ENCODE measurements around the gene NHS.

The NHS gene

DNA sequence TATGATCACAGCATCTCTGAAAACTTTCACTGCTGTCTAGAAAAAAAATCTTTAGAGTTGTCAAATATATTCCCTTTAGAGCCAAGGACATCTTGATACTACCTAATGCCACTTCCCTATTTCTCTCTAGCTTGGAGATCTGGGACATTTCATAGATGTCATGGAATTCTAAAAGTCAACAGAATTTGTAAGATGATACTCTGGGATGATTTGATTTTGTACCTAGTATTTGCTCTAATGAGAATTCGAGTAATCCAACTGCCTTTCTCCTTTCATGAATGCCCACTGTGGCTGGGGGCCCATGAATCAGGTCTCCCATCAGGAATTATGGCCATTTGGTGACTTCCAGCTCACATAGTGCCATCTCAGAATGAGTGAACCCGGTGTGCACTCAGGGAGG is 73.2 kb downstream of the NHS start:
- DNase-seq (ENCODE audit: low read depth), result no peak

DNA sequence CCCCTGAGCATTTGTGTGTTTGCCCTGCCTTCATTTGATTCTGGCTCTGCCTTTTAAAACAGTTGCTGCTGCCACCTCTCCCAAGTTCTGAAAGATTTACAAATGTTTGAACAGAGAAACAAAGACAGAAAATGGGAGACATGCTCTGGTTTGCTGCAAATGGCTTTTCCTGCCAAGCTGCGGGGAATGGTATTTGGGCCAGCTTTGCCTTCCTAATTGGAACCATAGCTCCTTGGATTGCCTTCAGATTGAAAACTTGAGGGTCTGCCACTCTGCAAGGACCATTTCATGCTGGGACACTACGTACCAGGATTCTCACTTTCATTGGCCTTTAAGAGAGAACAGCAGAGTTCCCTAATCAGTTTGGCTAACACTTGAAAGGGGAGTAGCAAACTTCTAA is 74.9 kb downstream of the NHS start:
- DNase-seq (ENCODE audit: low read depth), result no peak

DNA sequence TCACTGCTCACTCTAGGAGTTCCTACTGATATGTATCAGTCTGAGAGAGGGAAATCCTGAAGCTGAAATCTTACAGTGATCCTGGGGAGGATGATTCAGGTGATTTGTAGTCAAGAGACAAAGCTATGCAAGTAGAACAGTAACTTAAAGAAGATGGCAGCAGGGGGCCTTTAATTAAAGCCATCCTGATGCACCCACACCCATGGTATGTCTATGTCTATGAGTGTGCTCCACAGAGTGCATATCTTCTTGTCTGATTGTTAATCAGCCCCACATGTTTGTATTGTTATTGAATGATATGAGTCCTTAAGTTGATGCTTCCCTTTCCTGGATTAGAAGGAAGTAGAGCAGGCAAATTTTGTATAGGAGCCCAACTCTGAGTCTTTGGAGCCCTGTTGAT is 78.8 kb downstream of the NHS start:
- DNase-seq (ENCODE audit: low read depth), result no peak

DNA sequence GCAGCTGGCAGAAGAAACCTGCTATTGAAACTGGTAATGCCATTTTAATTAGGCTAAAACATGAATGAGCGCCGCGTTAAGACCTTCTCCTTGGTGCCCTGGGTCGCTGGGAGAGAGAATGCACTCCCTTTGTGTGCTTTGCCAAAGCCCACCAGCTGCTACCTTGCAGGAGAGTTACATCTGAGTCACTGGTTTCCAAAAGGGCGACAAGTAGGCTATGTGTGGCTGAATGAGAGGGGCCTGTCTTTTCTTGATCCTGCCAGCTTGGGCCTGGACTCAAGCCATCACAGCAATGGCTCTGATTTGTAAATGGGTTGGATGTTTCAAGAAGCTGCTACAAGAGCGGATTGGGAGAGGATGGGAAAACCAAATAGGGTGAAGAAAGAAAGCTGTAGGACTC is 81.5 kb downstream of the NHS start:
- DNase-seq (ENCODE audit: low read depth), result no peak

DNA sequence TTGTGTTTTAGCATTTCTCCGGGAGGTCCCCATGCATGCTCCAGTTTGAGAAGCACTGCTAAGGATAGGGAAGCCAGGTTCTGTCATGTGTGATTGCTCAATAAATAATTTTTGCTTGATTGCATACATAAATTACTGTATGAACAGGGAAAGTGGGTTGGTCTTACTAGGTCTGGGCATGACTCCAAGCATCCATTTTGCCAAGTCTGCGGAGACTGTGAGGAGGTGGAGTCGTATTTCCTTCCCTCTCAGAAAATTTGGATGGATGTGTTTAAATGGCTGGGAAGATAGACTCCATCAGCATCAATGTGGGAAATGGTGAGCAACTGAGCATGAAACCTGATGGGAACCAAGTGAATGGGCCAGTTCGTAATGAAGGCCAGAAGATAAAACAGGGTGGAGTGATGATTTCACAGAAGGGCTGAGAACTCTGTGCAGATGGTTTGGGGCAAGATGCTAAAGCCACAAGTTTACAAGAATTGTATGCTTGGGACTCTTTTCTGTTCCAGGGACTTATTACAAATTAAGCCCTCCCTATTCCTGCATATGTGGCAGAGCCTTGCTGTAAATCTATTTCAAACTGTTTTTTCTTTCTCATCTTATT is 84.1 kb downstream of the NHS start:
- DNase-seq (ENCODE audit: low read depth), result no peak

DNA sequence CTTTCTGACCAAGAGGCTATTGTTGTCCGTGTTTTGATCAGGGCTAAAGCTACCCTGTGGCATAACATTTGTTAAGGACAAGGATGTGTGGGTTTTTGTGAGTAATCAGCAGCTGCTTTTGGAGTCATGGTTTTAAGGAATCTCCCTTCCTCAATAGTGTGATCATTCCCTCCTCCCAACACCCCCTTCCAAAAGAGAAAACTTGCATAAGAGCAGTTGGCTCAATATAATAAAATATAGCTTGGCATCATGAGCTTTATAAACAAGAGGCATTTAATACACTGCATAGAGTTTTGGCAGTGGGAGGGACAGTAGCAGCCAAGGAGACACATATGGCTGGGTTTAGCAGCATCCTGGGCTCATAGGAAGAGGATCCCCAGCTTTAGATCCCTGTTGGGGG is 84.7 kb downstream of the NHS start:
- no peak for DNase-seq (ENCODE audit: low read depth)

DNA sequence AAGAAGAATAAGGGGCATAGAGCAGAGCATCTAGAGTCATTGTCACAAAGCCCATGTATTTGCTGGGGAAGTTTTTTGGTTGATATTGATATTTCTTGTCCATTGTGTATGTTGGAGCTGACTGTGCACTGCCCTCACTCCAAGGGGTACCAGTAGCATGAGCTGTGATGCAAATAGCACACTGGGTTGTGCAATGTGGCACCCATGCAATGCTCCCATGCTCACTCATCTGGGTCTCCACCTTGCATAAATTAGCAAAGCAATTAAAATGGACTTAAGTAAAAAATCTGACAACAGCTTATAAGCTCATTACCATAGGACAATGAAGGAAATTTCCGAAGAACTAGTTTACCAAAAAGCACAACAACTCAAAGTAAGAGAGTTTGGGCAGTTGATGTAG is 87.9 kb downstream of the NHS start:
- DNase-seq (ENCODE audit: low read depth), result no peak

DNA sequence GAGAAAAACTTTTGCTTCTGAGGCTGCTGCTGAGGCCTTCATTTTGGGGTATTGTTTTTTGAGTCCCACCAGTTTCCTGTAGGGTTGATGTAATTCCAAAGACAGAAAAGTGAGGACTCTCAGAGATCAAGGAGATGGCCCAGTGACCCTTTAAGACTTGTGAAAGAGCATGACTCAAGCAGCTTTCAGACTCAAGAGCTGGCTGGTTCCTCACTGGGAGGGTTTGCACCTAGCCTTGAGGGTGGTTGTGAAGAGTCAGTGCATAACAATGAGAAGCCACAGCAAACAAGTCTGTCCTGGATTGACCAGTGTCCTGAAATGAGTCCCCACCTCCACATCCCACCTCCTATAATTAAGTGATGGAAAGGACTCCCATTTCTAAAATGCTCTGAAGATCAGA is 89.2 kb downstream of the NHS start:
- DNase-seq (ENCODE audit: low read depth), result no peak

DNA sequence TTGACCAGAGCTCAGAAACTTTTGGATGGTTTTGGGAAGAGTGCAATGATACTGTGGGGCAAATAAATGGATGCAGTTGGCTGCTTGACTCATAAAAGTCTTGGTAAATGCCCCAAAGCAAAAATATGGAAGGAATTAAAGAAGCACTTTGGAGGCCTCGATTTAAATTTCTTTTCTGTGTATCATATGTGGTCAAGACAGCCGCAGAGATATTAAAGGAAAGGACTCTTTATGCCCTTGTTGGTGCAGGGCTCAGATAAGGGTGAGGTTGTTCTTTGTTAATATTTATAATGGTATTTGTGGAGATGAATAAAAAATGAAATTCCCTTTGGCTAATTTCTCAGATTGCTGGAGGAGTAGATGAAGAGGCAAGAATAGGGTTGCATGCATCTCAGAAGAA is 90.2 kb downstream of the NHS start:
- no peak for DNase-seq (ENCODE audit: low read depth)

DNA sequence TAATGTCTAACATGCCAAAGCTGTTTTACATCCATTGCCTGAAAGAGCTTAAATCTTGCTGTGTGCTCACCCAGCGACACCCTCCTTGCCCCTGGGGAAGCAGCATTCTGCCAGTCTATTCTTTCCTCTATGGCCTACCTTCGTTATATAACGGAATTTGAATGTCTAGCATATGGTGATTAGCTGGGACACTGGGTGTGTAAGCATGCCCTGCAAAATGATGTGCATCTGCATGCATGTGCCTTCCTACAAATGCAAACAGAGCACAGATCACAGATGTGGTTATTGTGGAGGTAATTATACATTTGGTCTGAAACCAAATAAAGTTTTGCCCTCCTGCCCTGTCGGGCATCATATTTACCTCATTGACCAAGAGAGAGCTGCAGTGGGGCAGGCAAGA is 90.8 kb downstream of the NHS start:
- DNase-seq (ENCODE audit: low read depth), result no peak

DNA sequence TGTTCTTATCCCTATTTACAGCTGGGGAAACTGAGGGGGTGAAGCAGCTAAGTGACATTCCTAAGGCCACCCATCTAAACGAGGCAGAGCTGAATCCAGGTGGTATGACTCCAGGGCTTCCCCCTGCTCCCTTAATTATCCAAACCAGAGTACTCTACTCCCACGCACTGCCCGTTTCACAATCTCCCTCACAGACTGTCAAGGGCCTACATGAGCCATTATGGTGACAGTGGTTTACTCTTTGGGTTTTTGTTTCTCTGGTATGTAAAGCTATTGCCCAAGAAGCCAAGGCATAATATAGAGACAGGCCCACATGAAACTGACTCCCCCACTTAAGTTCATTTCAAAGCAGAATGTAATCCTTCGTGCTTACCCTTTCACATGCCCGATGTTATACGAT is 95.1 kb downstream of the NHS start:
- no peak for DNase-seq (ENCODE audit: low read depth)

DNA sequence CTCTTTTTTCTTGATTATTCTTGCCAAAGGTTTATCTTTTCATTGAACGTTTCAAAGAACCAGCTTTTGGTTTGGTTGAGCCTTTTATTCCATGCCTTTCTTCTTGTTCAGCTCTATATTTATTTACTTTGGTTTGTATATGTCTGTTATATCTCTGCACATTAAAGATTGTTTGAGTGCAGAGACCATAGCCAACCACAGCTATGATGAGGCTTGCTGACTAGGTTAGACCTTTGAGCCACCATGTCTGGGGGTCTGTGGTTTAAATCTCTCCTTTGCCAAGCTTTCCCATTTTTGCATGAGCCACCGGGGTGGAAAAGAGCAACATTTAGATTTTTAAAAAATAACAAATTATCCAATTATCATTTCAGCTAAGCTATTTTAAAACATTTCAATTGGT is 96.1 kb downstream of the NHS start:
- DNase-seq (ENCODE audit: low read depth), result no peak

DNA sequence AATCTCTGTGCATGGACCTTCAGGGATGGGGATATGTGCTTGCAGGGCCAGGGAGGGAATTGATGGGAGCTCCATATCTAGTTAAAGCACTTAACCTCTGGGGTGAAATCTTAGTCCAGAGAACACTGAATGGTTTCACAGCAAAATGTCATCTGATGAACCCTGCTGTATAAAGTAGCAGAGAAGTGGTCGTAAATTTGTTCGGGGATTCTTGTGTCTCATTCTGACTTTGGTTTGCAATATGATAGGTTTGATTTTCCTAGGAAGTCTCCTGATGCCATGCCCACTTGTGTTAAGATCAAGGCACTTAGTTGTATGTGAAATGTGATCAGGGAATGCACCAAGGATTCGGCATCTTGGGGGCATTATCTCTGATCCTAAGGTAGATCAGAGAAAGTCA is 96.9 kb downstream of the NHS start:
- DNase-seq (ENCODE audit: low read depth), result no peak

DNA sequence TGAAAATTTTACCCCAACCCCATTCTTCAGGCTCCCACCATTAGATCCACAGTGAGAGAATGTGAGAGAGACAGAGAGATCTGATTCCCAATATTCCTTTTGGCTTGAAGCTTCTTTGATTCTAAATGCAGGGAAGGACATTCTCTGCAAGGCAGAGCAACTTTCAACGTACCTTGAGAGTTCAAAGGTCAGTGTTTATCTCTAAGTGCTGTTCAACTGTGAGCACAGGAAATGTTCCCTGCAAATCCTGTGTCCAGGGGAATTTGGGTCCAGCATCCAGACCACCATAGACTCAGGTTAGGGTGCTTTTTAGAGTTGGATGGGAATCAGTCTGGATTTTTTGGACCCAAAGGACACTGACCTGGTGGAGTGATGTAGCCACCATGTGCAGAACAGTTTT is 97.4 kb downstream of the NHS start:
- DNase-seq (ENCODE audit: low read depth), result no peak

DNA sequence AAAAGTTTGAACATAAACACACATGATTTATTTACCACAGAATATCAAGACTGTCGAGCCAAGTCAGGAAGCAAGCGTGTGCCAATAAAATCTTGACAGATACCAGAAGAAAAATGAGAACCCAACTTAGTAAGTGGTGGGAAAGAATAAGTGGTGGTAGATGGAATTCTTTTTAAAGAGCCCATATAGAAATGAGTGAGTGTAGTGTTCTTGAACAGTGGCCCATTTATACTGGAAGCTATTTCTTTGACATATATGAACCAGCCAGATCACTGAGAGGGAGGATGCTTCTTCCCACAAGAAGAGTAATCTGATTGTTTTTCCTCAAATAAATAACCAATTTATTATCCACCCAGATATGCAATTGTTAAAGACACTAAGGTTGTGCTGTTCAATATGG is 98.0 kb downstream of the NHS start:
- DNase-seq (ENCODE audit: low read depth), result no peak

DNA sequence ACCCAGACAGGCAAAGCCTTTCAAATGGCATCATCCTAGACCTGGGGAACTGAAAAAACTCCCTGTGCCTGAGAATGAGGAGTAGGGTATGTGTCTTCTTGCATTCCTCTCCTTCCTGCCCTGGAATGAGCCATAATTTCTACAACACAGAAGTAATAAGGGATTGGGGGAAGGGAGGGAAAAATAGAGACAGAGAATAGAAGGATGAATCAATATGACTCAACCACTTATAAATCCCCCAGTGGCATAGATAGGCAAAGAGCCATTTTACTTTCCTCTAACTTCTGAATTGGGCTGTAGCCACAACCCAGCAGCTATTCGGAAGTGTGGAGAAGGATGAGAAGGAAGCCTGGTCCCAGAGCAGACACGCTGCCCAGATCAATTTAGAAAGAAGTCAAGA is 99.9 kb downstream of the NHS start:
- no peak for DNase-seq (ENCODE audit: low read depth)

DNA sequence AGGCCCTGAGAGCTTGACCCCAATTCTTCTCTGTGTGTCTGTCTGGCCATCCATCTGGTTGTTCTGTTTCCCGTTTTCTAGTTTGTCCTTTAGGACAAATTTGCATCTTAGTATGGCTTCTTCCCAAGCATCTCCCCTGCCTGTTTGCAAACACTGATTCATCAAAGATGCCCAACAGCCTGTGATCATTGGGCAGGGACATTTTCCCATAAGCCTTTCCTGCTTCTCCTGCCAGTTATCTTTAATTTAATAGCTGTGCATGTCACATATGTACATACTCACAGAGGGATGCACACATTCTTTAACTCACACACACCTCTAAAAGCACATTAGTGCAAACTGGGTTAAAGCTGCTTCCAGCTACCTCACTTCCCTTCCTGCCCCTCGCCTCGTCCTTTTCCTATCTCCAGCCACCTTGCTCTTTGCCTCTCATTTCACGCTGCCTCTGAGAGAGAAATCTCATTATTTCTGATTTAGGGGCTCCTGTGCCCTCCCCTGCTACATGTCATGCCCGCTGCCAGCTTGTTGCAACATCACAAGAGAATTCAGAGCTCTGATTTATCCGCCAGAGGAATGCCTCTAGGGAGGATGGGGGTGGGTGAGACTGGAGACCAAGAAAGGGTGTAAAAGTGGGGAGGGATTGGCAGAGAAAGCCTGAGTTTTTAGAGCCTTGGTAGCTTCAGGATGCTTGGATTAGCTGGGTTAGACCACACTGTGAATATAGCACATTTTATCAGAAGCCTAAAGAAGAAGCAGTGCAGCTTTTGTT is 100.6 kb downstream of the NHS start:
- DNase-seq (ENCODE audit: low read depth), result no peak

DNA sequence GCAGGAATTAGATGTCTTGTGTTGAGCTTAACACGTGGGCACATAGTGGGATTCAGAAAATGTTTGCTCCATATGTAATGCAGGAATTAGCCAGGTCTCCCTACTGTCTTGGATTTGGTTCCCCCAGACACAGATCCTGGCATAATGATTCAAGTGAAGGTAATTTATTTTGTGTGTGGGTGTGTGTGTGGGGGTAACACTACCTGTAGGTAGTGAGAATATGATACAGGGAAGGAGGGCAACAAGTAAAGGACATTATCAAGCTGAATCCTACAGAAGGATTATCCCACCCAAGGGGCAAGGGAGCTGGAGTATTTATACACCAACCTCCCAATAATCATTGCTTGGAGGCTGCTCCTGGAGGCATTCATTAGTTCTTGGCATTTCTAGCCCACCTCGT is 101.4 kb downstream of the NHS start:
- no peak for DNase-seq (ENCODE audit: low read depth)

DNA sequence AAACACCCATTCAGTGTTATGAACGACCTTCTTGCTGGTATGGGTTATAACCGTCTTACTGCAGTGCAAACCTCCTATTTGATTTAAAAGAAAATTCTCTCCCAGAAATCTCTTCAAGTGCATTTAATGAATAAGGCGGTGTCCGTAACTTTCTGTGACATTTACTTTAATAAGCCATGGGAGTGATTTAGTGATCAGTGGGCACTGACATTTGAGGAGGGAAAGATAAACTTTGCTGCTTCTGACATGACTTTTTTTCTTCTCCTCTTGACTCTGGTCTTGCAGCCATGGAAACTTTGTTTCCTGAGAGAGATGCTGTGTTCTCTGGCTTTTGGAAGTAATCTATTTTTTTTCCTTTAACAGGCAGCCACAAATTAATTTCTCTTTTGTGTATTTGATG is 106.1 kb downstream of the NHS start:
- DNase-seq (ENCODE audit: low read depth), result no peak

DNA sequence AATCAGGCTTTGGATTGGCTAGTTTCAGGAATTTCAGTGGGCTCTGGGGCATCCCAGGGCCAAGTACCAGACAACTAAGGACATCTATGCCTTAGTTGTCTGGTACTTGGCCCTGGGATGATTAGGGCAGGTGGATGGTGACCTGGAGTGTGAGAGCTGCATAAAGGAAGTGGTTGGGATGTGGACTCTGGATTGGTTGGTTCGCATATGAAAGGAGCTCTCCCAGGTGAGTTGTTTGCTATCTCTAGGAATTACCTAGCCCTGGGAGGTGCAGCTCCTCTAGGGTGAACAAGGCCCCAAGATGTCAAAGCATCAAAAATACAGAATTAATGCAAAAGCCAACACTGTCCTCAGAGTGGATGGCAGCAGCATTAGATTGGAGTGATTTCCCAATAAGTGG is 109.6 kb downstream of the NHS start:
- DNase-seq (ENCODE audit: low read depth), result no peak

DNA sequence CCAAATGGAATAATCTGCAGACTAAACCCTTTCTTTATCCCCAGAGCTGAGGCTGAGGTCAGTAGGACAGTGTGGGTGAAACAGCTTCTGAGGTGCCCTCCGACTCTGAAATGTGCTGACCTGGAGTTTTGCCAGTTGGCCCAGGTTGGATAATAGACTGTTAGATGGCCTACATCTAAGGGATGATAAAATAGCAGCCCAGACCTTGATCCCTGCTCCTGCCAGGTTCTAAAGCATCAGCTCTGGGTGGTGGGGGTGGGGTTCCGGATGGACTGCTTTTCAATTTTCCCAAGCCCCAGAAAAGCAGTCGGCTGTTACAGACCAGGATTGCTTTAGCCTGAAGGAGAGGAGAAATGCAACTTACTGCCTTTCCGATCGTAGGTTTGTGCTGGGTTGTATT is 110.4 kb downstream of the NHS start:
- DNase-seq (ENCODE audit: low read depth), result no peak

DNA sequence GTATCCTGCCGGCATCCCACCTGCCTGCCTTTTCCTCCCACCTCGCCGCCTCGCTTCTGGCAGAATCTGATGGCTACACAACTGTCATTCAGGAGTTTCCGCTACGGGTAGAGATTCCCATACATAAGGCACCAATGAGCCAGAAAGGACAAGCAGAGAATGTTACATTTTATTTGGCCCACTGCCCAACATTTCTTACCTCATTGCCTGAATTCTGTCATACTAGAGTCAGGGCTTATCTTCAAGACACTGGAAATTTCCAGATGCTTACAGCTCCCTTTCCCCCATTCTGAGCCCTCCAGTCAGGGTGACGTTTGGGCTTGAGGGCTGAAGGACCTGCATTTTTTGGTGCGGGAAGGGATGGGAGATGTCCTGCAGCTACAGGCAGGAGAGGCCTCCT is 113.0 kb downstream of the NHS start:
- no peak for DNase-seq (ENCODE audit: low read depth)

DNA sequence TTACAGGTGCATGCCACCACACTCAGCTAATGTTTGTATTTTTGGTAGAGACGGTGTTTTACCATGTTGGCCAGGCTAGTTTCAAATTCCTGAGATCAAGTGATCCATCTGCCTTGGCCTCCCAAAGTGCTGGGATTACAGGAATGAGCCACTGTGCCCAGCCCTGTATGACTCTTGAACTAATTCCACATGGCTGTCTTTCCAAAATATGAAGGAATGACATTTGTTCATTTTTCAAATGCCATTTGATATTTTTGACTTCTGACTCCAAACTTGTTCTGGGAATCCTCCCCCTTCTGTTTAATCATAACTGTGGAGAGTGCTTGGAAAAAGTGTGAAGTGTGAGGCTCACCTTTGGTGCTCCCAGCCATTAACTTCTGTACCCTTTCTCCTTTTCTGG is 119.2 kb downstream of the NHS start:
- DNase-seq (ENCODE audit: low read depth), result no peak

DNA sequence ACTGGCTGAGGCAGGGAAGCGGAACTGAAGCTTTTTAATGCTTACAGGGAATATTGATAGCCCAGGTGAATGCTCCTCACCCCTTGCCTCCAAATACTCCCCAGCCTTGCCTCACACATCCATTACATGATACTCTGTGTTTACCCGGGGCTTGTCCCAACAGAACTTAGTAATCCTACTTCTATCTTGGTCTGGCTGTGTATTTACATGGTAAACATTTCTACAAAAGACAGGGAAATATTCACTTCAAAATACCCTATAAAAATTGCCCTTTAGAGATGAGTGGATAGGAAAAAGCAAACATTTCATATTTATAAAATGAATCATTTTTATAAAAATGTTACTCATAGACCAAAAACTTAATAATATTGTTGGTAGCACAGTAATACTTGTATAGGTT is 120.1 kb downstream of the NHS start:
- no peak for DNase-seq (ENCODE audit: low read depth)

Measured in stimulated activated CD8-positive, alpha-beta memory T cell treated with anti-CD3 and anti-CD28 coated beads, Interleukin-15, amount 100 ng/mL, for 1 hour (primary cell).